ENCODE measurements around the gene SP140L. TPM values are rescaled to one million over a fixed set of nuclear protein-coding genes. Genes with fewer than 3 reads are reported as not detected.
"Not testable (repeated sequence)": the region's sequence is repeated elsewhere in the genome, so short reads cannot be mapped to it uniquely, and the experiment has no call there.

The SP140L gene
- total and polyA plus RNA-seq, 8 donors: 5.7 to 56.7 (median 15.8) TPM

GRCh38 chr2:230400041-230400440 is 73.0 kb downstream of the SP140L start:
- no peak for DNase-seq
- 89 to 97% (median 91%) methylated on average over 7 of the region's 7 CpGs for WGBS, 5 donors
- Histone ChIP-seq H3K27ac (no peak overlapping the region), H3K4me3 (no peak overlapping the region), H3K36me3 (peaks cover 0 to 80% (median 66%) of the 10 kb centered on the region in 4 donors), H3K27me3 (no peaks in the 10 kb centered on the region), H3K9me3 (peaks cover 0 to 7% (median 3%) of the 10 kb centered on the region in 4 donors), H3K4me1 (no peaks in the 10 kb centered on the region)
- intact Hi-C loops (cut with DNase I; ENCODE audit: low total_unique reads): no loop called here
- TF ChIP-seq EP300 (IDR thresholded peaks at IDR 0.05) (no peak), POLR2A (IDR thresholded peaks at IDR 0.05) (no peak), POLR2AphosphoS5 (IDR thresholded peaks at IDR 0.05) (no peak), CTCF (IDR thresholded peaks at IDR 0.05) (no peak)

GRCh38 chr2:230400454-230400853 is 73.5 kb downstream of the SP140L start:
- Histone ChIP-seq H3K4me3 (no peak overlapping the region), H3K9me3 (peaks cover 0 to 7% (median 3%) of the 10 kb centered on the region in 4 donors), H3K27ac (no peak overlapping the region), H3K27me3 (no peaks in the 10 kb centered on the region), H3K4me1 (no peaks in the 10 kb centered on the region), H3K36me3 (peaks cover 0 to 80% (median 62%) of the 10 kb centered on the region in 4 donors)
- intact Hi-C loops (cut with DNase I; ENCODE audit: low total_unique reads): no loop called here
- TF ChIP-seq EP300 (IDR thresholded peaks at IDR 0.05): no peak
- no peak for TF ChIP-seq CTCF (IDR thresholded peaks at IDR 0.05)
- WGBS, 5 donors: 51 to 85% (median 81%) methylated on average over 5 of the region's 5 CpGs
- no peak for DNase-seq

- intact Hi-C loops (cut with DNase I; ENCODE audit: low total_unique reads): not testable (repeated sequence)
Observed at GRCh38 chr2:230401026-230401425, 74.0 kb downstream of the SP140L start.

GRCh38 chr2:230403746-230404145 is 76.8 kb downstream of the SP140L start:
- TF ChIP-seq EP300 (IDR thresholded peaks at IDR 0.05) (no peak), POLR2AphosphoS5 (IDR thresholded peaks at IDR 0.05) (no peak), POLR2A (IDR thresholded peaks at IDR 0.05) (no peak), CTCF (IDR thresholded peaks at IDR 0.05) (no peak)
- DNase-seq: no peak
- peaks cover 0 to 56% (median 42%) of the 10 kb centered on the region in 4 donors for H3K36me3 ChIP-seq
- H3K4me1 ChIP-seq: peaks cover 0 to 7% (median 0%) of the 10 kb centered on the region in 4 donors
- no peaks in the 10 kb centered on the region for H3K27me3 ChIP-seq
- no peaks in the 10 kb centered on the region for H3K9me3 ChIP-seq
- no peak overlapping the region for H3K27ac ChIP-seq
- intact Hi-C loops (cut with DNase I; ENCODE audit: low total_unique reads): no loop called here
- 89 to 95% (median 94%) methylated on average over 7 of the region's 7 CpGs for WGBS, 5 donors
- no peak overlapping the region for H3K4me3 ChIP-seq

More at GRCh38 chr2:230401026-230401425, 74.0 kb downstream of the SP140L start:
- not testable (repeated sequence) for H3K4me1 ChIP-seq, H3K9me3 ChIP-seq, DNase-seq, H3K27me3 ChIP-seq, H3K27ac ChIP-seq, H3K4me3 ChIP-seq
- H3K36me3 ChIP-seq: peaks cover 0 to 78% (median 58%) of the 10 kb centered on the region in 4 donors
- WGBS, 5 donors: 75 to 94% (median 87%) methylated on average over 2 of the region's 6 CpGs

- Histone ChIP-seq H3K27ac (no peak overlapping the region), H3K4me1 (peaks cover 3 to 13% (median 7%) of the 10 kb centered on the region in 4 donors), H3K4me3 (no peak overlapping the region), H3K9me3 (no peaks in the 10 kb centered on the region), H3K36me3 (peaks cover 0 to 36% (median 26%) of the 10 kb centered on the region in 4 donors), H3K27me3 (no peaks in the 10 kb centered on the region)
- intact Hi-C loops (cut with DNase I; ENCODE audit: low total_unique reads): no loop called here
- TF ChIP-seq CTCF (IDR thresholded peaks at IDR 0.05): no peak
- TF ChIP-seq POLR2A (IDR thresholded peaks at IDR 0.05): no peak
- TF ChIP-seq EP300 (IDR thresholded peaks at IDR 0.05): no peak
- no peak for TF ChIP-seq POLR2AphosphoS5 (IDR thresholded peaks at IDR 0.05)
- DNase-seq: no peak
- 94 to 95% (median 95%) methylated on average over 3 of the region's 3 CpGs for WGBS, 5 donors
Observed at GRCh38 chr2:230405824-230406223, 78.8 kb downstream of the SP140L start.
